Iris pigment epithelial cell (primary cell): ENCODE measurements around the gene PSMC1.

ENCODE experiments used
- DNase-seq: peaks from one replicate; pipeline ENCODE4 v3.0.0-alpha.2; 2011; ENCODE audit warnings: low read depth

PSMC1 gene

DNA sequence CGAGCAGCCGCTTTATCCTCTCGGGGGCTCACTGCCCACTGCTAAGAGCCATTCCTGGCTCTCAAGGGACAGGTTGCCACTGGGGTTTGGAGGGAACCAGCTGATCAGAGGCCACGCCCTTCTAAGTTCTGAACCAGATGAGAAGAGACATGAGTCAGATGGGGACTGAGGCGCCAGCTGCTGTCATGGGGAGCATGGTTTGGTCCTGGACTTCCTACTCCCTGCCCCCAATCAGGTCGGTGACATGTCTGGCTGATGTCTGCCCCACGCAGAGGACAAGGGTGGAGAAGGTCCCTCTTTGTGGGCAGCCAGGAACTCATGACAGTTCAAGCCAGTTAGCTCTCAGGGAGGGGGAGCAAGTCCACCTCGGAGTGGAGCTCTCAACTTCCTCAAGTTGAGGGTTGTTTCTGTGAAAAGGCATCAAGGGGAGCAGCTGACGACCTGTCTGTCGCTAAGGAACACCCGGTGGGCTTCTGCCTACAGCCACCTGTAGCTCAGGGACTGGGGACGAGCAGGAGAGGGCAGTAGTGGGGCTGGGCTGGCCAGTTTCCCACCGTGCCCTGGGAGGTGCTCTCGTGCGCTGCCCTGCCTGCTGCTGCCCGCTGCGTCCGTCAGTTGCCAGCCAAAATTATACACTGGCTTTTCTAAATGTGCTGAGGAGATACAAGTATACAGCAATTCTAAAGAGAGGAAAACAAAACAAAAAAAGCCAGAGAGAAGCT is 20.5 kb downstream of the PSMC1 start:
- peak; percentile 41 for DNase-seq

- no peak for DNase-seq
These were observed 21.3 kb downstream of the PSMC1 start for GRCh38 chr14:90277581-90278198.

GRCh38 chr14:90278199-90279175 is 22.1 kb downstream of the PSMC1 start:
- no peak for DNase-seq

DNA sequence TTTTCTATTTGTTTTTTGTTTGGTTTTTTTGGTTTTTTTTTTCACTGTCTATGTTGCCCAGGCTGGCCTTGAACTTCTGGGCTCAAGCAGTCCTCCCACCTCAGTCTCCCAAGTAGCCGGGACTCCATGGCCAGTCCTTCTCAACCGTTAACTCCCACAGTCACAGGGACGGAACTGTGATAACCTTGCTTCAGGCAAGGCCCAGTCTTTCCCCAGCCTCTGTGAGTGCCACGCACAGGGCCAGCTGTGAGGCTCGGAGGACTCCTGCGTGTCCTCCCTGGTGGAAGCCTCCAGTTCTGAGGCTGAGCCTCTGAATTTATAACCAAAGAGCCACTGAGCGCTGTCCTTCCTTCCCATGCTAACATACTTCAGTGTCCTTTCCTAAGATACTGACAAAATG is 23.7 kb downstream of the PSMC1 start:
- no peak for DNase-seq

- DNase-seq, result peak; percentile 73
These were observed 24.9 kb downstream of the PSMC1 start for GRCh38 chr14:90281261-90281660.

DNA sequence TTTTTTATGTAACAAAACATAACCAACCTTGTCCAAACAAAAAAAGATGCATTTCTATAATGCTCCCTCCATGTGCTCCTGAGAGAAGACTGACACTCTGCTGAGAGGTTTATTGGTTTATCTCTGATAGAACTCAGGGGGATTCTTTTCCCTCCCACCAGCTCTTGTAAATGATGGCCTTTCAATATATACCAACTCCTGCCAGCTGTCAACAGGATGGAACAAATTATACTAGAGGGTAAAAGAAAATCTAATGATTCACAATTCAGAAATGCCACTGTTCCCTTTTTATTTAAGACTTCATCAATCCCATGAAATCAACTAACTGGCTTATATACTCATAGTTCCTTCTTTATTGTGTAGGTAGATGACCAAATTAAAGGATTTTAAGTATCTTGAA is 25.4 kb downstream of the PSMC1 start:
- no peak for DNase-seq

GRCh38 chr14:90287791-90288190 is 31.4 kb downstream of the PSMC1 start:
- no peak for DNase-seq

- no peak for DNase-seq
These were observed 32.5 kb downstream of the PSMC1 start for GRCh38 chr14:90288651-90289355.

GRCh38 chr14:90290337-90291011 is 34.1 kb downstream of the PSMC1 start:
- DNase-seq, result no peak

DNA sequence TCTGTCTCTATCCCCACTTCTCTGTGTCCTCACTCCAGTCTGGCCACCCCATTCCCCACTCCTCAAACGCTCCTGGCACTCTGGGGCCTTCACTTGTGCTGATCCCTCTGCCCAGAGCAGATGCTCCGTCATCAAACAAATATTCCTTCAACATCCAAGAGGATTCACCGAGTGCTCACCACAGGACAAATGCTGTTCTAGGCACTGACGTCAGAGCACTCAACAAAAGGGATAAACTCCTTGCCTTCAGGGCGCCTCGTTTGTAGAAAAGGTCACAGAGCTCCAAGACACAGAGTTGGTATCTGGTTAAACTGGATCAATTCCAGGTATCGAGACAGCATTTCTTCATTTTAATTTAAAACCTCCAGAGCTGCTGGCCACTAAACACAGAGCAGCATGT is 35.3 kb downstream of the PSMC1 start:
- no peak for DNase-seq

DNA sequence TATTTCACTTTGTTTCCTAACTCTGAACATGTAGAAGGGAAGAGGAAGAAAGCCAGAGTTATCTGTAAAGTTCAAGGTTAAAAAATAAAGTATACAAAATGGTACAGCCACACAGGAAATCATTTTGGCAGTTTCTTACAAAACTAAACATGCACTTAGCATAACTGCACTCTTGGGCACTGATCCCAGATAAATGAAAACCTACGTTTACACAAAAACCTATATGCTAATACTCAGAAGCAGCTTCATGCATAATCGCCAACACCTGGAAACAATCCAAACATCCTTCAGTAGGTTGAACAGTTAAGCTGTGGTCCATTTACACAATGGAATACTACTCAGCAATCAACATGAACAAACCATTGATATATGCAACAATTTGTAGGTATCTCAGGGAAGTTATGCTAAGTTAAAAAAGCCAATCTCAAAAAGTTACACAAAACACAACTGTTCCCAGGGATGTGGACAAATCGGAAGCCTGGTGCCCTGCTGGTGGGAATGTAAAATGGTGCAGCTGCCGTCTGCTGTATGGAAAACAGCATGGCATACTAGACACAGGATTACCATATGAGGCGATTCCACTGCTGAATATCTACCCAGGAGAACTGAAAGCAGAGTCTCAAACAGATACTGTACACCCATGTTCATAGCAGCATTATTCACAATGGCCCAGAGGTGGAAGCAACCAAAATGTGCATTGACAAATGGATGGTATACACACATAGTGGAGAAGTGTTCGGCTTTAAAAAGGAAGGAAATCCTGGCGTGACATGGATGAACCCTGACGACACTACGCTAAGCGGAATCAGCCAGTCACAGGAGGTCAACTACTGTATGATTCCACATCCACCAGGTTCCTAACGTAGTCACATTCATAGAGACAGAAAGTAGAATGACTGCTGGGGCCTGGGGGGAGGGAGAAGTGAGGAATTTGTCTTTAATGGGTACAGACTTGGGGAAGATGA is 37.7 kb downstream of the PSMC1 start:
- DNase-seq, result peak; percentile 52

GRCh38 chr14:90294872-90295271 is 38.5 kb downstream of the PSMC1 start:
- peak; percentile 21 for DNase-seq

- peak; percentile 52 for DNase-seq
These were observed 39.6 kb downstream of the PSMC1 start for GRCh38 chr14:90295870-90296516.

GRCh38 chr14:90296641-90297040 is 40.3 kb downstream of the PSMC1 start:
- DNase-seq, result no peak

DNA sequence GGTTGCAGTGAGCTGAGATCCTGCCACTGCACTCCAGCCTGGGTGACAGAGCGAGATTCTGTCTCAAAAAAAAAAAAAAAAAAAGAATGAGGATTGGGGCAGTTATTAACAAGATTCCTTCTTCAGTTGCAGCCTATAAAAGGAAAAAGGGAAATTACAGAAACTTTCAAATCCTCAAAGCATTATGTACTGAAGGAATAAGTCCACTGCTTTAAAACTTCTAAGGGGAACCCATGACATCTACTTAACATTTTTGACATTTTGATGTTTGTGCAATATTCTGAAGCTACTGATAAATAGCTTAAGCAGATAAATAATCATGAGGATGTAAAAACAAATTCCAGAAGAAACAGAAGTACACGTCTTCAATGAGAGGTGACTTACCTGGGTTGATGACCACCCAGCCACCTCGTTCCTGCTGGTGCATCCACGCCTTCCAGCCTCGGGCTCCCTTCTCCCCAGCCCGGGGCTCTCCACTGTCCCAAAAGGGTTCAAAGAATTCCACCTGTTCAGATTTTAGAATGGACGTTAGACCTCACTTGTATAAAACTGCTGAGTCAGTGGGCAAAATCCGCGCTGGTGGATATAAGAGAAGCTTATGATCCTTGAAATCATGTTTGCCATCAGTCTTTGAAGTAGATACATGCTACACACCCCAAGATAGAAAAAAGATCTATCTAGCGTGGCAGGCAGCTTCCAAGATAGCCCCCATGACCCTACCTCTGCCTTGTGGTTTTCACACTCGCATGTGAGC is 41.7 kb downstream of the PSMC1 start:
- DNase-seq, result no peak

DNA sequence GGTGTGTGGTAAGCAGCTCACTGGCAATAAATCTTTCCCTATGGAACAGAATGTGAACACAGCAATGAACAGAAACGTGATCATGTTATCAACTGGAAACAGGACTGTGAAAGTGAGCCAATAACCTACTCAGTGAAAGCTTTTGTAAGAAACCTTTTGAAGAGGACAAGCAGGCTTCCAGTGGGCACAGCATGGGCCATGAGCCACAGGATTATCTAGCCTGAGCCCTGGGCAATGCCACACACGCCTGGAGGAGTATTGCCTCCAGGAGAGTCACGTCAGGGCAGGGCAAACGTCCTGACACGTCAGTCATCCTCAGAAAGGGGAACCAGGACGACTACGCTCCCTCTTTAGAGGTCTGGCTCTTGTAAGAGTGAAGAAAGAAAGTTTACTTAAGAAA is 43.1 kb downstream of the PSMC1 start:
- DNase-seq, result no peak

DNA sequence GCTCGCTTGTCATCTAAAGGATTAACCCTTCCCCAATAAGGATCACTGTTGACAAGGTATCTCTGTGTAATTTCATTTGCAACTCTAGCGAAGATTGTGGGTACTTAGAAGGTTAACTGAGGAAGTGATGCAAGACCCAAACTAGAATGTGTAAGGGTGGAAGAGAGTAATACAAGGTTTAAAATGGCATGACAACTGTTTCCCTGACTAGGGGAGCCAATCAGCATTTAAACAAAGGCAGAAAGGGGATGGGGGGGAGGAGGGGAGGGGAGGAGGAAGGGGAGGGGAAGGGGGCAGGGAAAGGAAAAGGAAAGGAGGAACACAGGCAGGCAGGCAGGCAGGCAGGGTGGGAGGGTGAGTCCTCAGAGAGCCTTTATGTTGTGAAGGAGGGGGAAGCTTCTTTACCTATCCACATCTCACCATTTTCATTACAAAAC is 44.3 kb downstream of the PSMC1 start:
- DNase-seq, result peak; percentile 55

- no peak for DNase-seq
These were observed 44.8 kb downstream of the PSMC1 start for GRCh38 chr14:90301122-90301521.

DNA sequence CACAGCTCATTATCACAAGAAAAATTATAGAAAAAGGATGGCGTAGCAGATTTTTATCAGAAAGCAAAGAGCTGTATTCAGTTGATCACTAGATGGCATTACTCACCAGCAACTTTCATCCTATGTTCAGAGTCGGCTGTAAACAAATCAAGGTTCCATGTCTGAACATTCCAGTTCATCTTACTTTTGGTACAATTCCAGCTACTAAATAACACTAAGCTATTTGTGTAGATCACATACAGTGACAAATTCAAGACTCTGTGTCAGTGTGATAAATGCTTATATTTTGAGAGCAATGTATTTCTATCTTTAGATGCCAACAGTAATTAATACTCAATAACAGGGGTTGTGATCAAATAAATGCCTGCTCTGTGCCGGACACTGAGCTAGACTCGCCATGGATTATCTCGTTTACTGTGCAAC is 45.3 kb downstream of the PSMC1 start:
- DNase-seq, result peak; percentile 84
